Sigmoid colon (tissue), 4 donors: ENCODE measurements around the gene NFIA.

Experiments
- EP300 ChIP-seq, 4 donors: sonication (generic); formaldehyde crosslinking; IDR thresholded peaks; one replicate each; pipeline ENCODE4 v1.6.1; 2017; ENCODE audit warnings: antibody characterized with exemption in 4 of 4
- POLR2AphosphoS5 ChIP-seq, 4 donors: sonication (generic); formaldehyde crosslinking; IDR thresholded peaks; one replicate each; pipeline ENCODE4 v1.6.1; 2017; ENCODE audit warnings: antibody characterized with exemption in 4 of 4
- TF ChIP-seq, protein P1 (sequence below), 4 experiments: fragments of 450-650 bp in 3 of 4; fragments of 200-600 bp in 1 of 4; IDR thresholded peaks; one replicate each; pipeline ENCODE4 v1.5.1; 2016 to 2019; ENCODE audit warnings: antibody characterized with exemption in 4 of 4, mild to moderate bottlenecking in 3 of 4, moderate library complexity in 2 of 4

GRCh38 chr1:61368366-61368765 lies 286.0 kb downstream of the NFIA start:
- TF ChIP-seq POLR2AphosphoS5 (IDR thresholded peaks at IDR 0.05): no peak
- TF ChIP-seq, protein P1, sequence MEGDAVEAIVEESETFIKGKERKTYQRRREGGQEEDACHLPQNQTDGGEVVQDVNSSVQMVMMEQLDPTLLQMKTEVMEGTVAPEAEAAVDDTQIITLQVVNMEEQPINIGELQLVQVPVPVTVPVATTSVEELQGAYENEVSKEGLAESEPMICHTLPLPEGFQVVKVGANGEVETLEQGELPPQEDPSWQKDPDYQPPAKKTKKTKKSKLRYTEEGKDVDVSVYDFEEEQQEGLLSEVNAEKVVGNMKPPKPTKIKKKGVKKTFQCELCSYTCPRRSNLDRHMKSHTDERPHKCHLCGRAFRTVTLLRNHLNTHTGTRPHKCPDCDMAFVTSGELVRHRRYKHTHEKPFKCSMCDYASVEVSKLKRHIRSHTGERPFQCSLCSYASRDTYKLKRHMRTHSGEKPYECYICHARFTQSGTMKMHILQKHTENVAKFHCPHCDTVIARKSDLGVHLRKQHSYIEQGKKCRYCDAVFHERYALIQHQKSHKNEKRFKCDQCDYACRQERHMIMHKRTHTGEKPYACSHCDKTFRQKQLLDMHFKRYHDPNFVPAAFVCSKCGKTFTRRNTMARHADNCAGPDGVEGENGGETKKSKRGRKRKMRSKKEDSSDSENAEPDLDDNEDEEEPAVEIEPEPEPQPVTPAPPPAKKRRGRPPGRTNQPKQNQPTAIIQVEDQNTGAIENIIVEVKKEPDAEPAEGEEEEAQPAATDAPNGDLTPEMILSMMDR (IDR thresholded peaks at IDR 0.05): no peak
- TF ChIP-seq EP300 (IDR thresholded peaks at IDR 0.05): no peak
